MM.1S (cell line): ENCODE measurements around the gene CAMK4.

Experiments
- CTCF ChIP-seq: fragments of 300-600 bp; sonication (generic); IDR thresholded peaks from 2 replicates; pipeline ENCODE4 v1.5.1; 2016; ENCODE audit warnings: antibody characterized with exemption, low read length, mixed read lengths
- EZH2 ChIP-seq: fragments of 300-600 bp; sonication (generic); optimal IDR thresholded peaks from 2 replicates; pipeline ENCODE3; 2017; ENCODE audit warnings: low read depth, mild to moderate bottlenecking, antibody characterized with exemption, low read length, mixed read lengths
- EZH2phosphoT487 ChIP-seq: fragments of 300-600 bp; sonication (generic); IDR thresholded peaks from 2 replicates; pipeline ENCODE4 v1.6.1; 2018; ENCODE audit warnings: antibody characterized with exemption, low read length

- TF ChIP-seq CTCF: no peak
- no peak for TF ChIP-seq EZH2
- TF ChIP-seq EZH2phosphoT487: no peak
Measured at GRCh38 chr5:111472579-111472978, 248.4 kb downstream of the CAMK4 start.
